Astrocyte (in vitro differentiated cells and primary cell): ENCODE results near the gene LRBA. TPM values are rescaled to one million over a fixed set of nuclear protein-coding genes. Genes with fewer than 3 reads are reported as not detected.

ENCODE experiments used
- DNase-seq: peaks from one replicate; pipeline ENCODE4 v3.0.0-alpha.2; 2010; ENCODE audit warnings: low read depth
- FAIRE-seq: peaks from 2 replicates; lab custom pipeline; 2011; peaks lifted over from hg19 to GRCh38; lab: Jason Lieb, UNC
- H2AFZ ChIP-seq: 2 replicates; pipeline ENCODE4 v1.6.0; 2012; ENCODE audit warnings: low read depth, low read length, inconsistent platforms
- H3K27ac ChIP-seq: 2 replicates; pipeline ENCODE4 v1.5.1; 2011; ENCODE audit warnings: low read depth, low read length, inconsistent platforms
- H3K27me3 ChIP-seq: 2 replicates; pipeline ENCODE4 v1.6.0; 2011; ENCODE audit warnings: low read length, inconsistent platforms; ENCODE audit not compliant: insufficient read depth
- H3K36me3 ChIP-seq: 2 replicates; pipeline ENCODE4 v1.5.1; 2011; ENCODE audit warnings: low read length, inconsistent platforms; ENCODE audit not compliant: insufficient read depth
- H3K4me1 ChIP-seq: 2 replicates; pipeline ENCODE4 v1.5.1; 2011; ENCODE audit warnings: low read length, inconsistent platforms; ENCODE audit not compliant: insufficient read depth
- H3K4me2 ChIP-seq: 2 replicates; pipeline ENCODE4 v1.6.0; 2012; ENCODE audit warnings: low read length, inconsistent platforms
- H3K4me3 ChIP-seq: 2 replicates; pipeline ENCODE4 v1.5.1; 2011; ENCODE audit warnings: low read depth, mild to moderate bottlenecking, low read length, inconsistent platforms; ENCODE audit not compliant: insufficient read depth
- H3K79me2 ChIP-seq: 2 replicates; pipeline ENCODE4 v1.6.0; 2012; ENCODE audit warnings: mild to moderate bottlenecking, low read length, inconsistent platforms; ENCODE audit not compliant: insufficient read depth
- H3K9ac ChIP-seq: 2 replicates; pipeline ENCODE4 v1.6.0; 2012; ENCODE audit warnings: mild to moderate bottlenecking, low read length, inconsistent platforms
- H3K9me3 ChIP-seq: 2 replicates; pipeline ENCODE4 v1.5.1; 2012; ENCODE audit warnings: low read depth, mild to moderate bottlenecking, low read length, inconsistent platforms; ENCODE audit not compliant: insufficient read depth
- H4K20me1 ChIP-seq: 2 replicates; pipeline ENCODE4 v1.6.0; 2012; ENCODE audit warnings: low read length, inconsistent platforms; ENCODE audit not compliant: insufficient read depth
- H3K27ac Mint-ChIP-seq: one replicate; pipeline ENCODE4 v1.8.0; 2021; ENCODE audit warnings: mild to moderate bottlenecking, mixed read lengths; ENCODE audit not compliant: unreplicated experiment
- H3K27me3 Mint-ChIP-seq: one replicate; pipeline ENCODE4 v1.8.0; 2021; ENCODE audit warnings: low read depth, mixed read lengths; ENCODE audit not compliant: unreplicated experiment
- H3K36me3 Mint-ChIP-seq: one replicate; pipeline ENCODE4 v1.8.0; 2021; ENCODE audit warnings: low read depth, mixed read lengths; ENCODE audit not compliant: unreplicated experiment
- H3K4me1 Mint-ChIP-seq: one replicate; pipeline ENCODE4 v1.8.0; 2021; ENCODE audit warnings: low read depth, mixed read lengths; ENCODE audit not compliant: unreplicated experiment
- H3K4me3 Mint-ChIP-seq: one replicate; pipeline ENCODE4 v1.8.0; 2021; ENCODE audit warnings: mild to moderate bottlenecking, moderate library complexity, mixed read lengths; ENCODE audit not compliant: unreplicated experiment
- H3K9me3 Mint-ChIP-seq: one replicate; pipeline ENCODE4 v1.8.0; 2021; ENCODE audit warnings: mild to moderate bottlenecking, mixed read lengths; ENCODE audit not compliant: unreplicated experiment
- EZH2 ChIP-seq: IDR thresholded peaks from 2 replicates; pipeline ENCODE4 v1.6.1; 2012; ENCODE audit warnings: mild to moderate bottlenecking, low read length, inconsistent platforms; ENCODE audit not compliant: insufficient read depth
- total RNA-seq: library from RNA; stranded (reverse); gene quantifications from 2 replicates; pipeline ENCODE4 v1.2.1, GENCODE V29; 2021
- TF ChIP-seq, protein P1 (sequence below): IDR thresholded peaks from 2 replicates; pipeline ENCODE4 v1.5.1; 2011; ENCODE audit warnings: low read depth, mild to moderate bottlenecking, inconsistent platforms, low read length, moderate library complexity; ENCODE audit not compliant: insufficient read depth

Gene LRBA
- total RNA-seq, 1 donor from 2014 or later, result 25.3 TPM

DNA sequence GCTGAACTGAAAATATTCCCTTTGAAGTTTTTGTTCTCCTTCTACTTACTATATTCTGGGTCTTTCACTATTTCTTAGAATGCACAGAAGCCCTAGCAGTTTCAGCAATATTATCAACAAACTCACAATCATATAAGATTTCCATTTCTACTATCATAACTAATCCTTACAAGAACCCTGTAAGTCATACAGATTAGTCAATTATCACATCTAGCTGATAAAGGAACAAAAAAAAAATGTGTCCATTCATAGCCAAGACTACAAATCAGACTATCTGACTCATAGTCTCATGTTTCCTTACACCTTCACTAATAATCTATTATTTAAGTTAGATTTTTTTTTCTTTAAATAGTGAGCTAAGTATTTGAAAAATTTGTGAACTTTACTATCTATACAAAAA, 72.5 kb downstream of the LRBA start:
- no peak overlapping the region for H3K27ac ChIP-seq
- H3K27me3 ChIP-seq, result no peaks in the 10 kb centered on the region
- no peaks in the 10 kb centered on the region for H3K4me1 ChIP-seq
- FAIRE-seq (no peak), DNase-seq (peak; percentile 17)
- Mint-ChIP-seq H3K36me3 (no peaks in the 10 kb centered on the region), H3K27ac (no peak overlapping the region), H3K9me3 (no peaks in the 10 kb centered on the region), H3K4me1 (peaks cover 17% of the 10 kb centered on the region), H3K27me3 (no peaks in the 10 kb centered on the region), H3K4me3 (no peak overlapping the region)
- TF ChIP-seq, protein P1, sequence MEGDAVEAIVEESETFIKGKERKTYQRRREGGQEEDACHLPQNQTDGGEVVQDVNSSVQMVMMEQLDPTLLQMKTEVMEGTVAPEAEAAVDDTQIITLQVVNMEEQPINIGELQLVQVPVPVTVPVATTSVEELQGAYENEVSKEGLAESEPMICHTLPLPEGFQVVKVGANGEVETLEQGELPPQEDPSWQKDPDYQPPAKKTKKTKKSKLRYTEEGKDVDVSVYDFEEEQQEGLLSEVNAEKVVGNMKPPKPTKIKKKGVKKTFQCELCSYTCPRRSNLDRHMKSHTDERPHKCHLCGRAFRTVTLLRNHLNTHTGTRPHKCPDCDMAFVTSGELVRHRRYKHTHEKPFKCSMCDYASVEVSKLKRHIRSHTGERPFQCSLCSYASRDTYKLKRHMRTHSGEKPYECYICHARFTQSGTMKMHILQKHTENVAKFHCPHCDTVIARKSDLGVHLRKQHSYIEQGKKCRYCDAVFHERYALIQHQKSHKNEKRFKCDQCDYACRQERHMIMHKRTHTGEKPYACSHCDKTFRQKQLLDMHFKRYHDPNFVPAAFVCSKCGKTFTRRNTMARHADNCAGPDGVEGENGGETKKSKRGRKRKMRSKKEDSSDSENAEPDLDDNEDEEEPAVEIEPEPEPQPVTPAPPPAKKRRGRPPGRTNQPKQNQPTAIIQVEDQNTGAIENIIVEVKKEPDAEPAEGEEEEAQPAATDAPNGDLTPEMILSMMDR, result no peak
- no peak for TF ChIP-seq EZH2
- no peaks in the 10 kb centered on the region for H3K9me3 ChIP-seq
- peaks cover 8% of the 10 kb centered on the region for H3K79me2 ChIP-seq
- H3K4me2 ChIP-seq, result no peak overlapping the region
- no peak overlapping the region for H2AFZ ChIP-seq
- no peak overlapping the region for H3K4me3 ChIP-seq
- H4K20me1 ChIP-seq, result no peaks in the 10 kb centered on the region
- H3K9ac ChIP-seq, result no peak overlapping the region
- no peaks in the 10 kb centered on the region for H3K36me3 ChIP-seq

DNA sequence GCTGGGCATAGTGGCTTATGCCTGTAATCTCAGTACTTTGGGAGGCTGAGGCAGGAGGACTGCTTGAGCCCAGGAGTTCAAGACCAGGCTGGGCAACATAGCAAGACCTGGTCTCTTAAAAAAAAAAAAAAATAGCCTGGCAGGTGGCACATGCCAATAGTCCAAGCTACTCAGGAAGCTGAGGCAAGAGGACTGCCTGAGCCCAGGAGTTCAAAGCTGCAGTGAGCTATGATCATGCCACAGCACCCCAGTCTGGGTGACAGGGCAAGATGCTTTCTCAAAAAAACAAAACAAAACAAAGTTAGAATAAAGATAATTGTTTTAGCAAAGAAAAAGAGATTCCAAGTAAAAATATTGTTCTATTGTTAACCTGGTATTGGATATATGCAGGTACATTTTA, 75.0 kb downstream of the LRBA start:
- DNase-seq, result no peak
- TF ChIP-seq EZH2, result no peak
- TF ChIP-seq, protein P1, result no peak
- no peak overlapping the region for H3K4me3 ChIP-seq
- no peaks in the 10 kb centered on the region for H3K36me3 Mint-ChIP-seq
- no peak overlapping the region for H3K27ac ChIP-seq
- no peaks in the 10 kb centered on the region for H3K27me3 Mint-ChIP-seq
- H3K36me3 ChIP-seq, result no peaks in the 10 kb centered on the region
- no peaks in the 10 kb centered on the region for H4K20me1 ChIP-seq
- no peak overlapping the region for H2AFZ ChIP-seq
- FAIRE-seq, result no peak
- H3K27me3 ChIP-seq, result no peaks in the 10 kb centered on the region
- no peak overlapping the region for H3K4me3 Mint-ChIP-seq
- peaks cover 2% of the 10 kb centered on the region for H3K79me2 ChIP-seq
- H3K4me1 Mint-ChIP-seq, result peaks cover 17% of the 10 kb centered on the region
- no peak overlapping the region for H3K27ac Mint-ChIP-seq
- H3K9ac ChIP-seq, result no peak overlapping the region
- no peaks in the 10 kb centered on the region for H3K9me3 Mint-ChIP-seq
- H3K4me1 ChIP-seq, result no peaks in the 10 kb centered on the region
- H3K4me2 ChIP-seq, result no peak overlapping the region
- H3K9me3 ChIP-seq, result no peaks in the 10 kb centered on the region

DNA sequence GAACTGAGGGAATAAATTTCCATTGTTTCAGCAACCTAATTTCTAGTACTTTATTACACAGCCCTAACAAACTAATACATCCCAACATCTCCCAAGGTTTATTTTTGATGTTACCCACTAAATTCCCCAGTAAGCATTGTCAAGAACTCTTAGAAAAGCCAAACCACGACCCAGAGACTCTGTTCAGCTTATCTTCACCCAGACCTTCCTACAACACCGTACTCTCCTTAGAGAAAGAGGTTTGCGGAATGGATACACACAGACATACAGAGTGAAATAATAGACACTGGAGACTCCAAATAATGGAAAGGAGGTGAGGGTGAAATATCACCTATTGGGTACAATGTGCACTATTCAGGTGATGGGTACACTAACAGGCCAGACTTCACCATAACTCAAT, 75.6 kb downstream of the LRBA start:
- H3K36me3 ChIP-seq, result no peaks in the 10 kb centered on the region
- Mint-ChIP-seq H3K27me3 (no peaks in the 10 kb centered on the region), H3K36me3 (no peaks in the 10 kb centered on the region), H3K9me3 (no peaks in the 10 kb centered on the region), H3K4me1 (peaks cover 17% of the 10 kb centered on the region), H3K4me3 (no peak overlapping the region), H3K27ac (no peak overlapping the region)
- TF ChIP-seq EZH2, result no peak
- TF ChIP-seq, protein P1, result no peak
- no peaks in the 10 kb centered on the region for H4K20me1 ChIP-seq
- no peak overlapping the region for H2AFZ ChIP-seq
- H3K4me1 ChIP-seq, result no peaks in the 10 kb centered on the region
- no peaks in the 10 kb centered on the region for H3K9me3 ChIP-seq
- H3K4me2 ChIP-seq, result no peak overlapping the region
- DNase-seq (no peak), FAIRE-seq (no peak)
- no peak overlapping the region for H3K9ac ChIP-seq
- no peak overlapping the region for H3K27ac ChIP-seq
- no peaks in the 10 kb centered on the region for H3K79me2 ChIP-seq
- H3K4me3 ChIP-seq, result no peak overlapping the region
- no peaks in the 10 kb centered on the region for H3K27me3 ChIP-seq
